Measurements from ENCODE around the gene CCDC6. TPM values are rescaled to one million over a fixed set of nuclear protein-coding genes. Genes with fewer than 3 reads are reported as not detected.

The CCDC6 gene
- total RNA-seq, 1 donor from 2014 or later: 41.5 TPM

GRCh38 chr10:59847326-59847725, 59.0 kb downstream of the CCDC6 start:
- TF ChIP-seq CTCF (conservative IDR thresholded peaks at IDR 0.05): no peak
- H3K4me3 Mint-ChIP-seq: peak overlapping the region; percentile 25

GRCh38 chr10:59844436-59844835, 61.9 kb downstream of the CCDC6 start:
- H3K4me1 Mint-ChIP-seq: peaks cover 13% of the 10 kb centered on the region
- peaks cover 3% of the 10 kb centered on the region for H3K9me3 Mint-ChIP-seq
- H3K4me3 Mint-ChIP-seq: no peak overlapping the region
- no peaks in the 10 kb centered on the region for H3K27me3 Mint-ChIP-seq (ENCODE audit: low read depth)
- TF ChIP-seq CTCF (conservative IDR thresholded peaks at IDR 0.05): no peak
- DNase-seq (ENCODE audit: low read depth, low spot score): no peak
- H3K36me3 Mint-ChIP-seq (ENCODE audit: low read depth): peaks cover 29% of the 10 kb centered on the region
- H3K27ac Mint-ChIP-seq (ENCODE audit: unreplicated experiment): no peak overlapping the region

More at GRCh38 chr10:59847326-59847725, 59.0 kb downstream of the CCDC6 start:
- no peaks in the 10 kb centered on the region for H3K27me3 Mint-ChIP-seq (ENCODE audit: low read depth)
- peaks cover 20% of the 10 kb centered on the region for H3K36me3 Mint-ChIP-seq (ENCODE audit: low read depth)
- peak overlapping the region; percentile 84 for H3K27ac Mint-ChIP-seq (ENCODE audit: unreplicated experiment)
- peaks cover 1% of the 10 kb centered on the region for H3K9me3 Mint-ChIP-seq
- DNase-seq (ENCODE audit: low read depth, low spot score): no peak
- peaks cover 13% of the 10 kb centered on the region for H3K4me1 Mint-ChIP-seq

GRCh38 chr10:59843748-59844147, 62.6 kb downstream of the CCDC6 start:
- TF ChIP-seq CTCF (conservative IDR thresholded peaks at IDR 0.05): no peak
- Mint-ChIP-seq H3K9me3 (peaks cover 3% of the 10 kb centered on the region), H3K4me1 (peaks cover 13% of the 10 kb centered on the region), H3K4me3 (no peak overlapping the region), H3K36me3 (ENCODE audit: low read depth) (peaks cover 29% of the 10 kb centered on the region), H3K27ac (ENCODE audit: unreplicated experiment) (no peak overlapping the region), H3K27me3 (ENCODE audit: low read depth) (no peaks in the 10 kb centered on the region)
- DNase-seq (ENCODE audit: low read depth, low spot score): no peak

- no peak for TF ChIP-seq CTCF (conservative IDR thresholded peaks at IDR 0.05)
- Mint-ChIP-seq H3K9me3 (peaks cover 3% of the 10 kb centered on the region), H3K4me3 (no peak overlapping the region), H3K4me1 (peaks cover 5% of the 10 kb centered on the region), H3K27ac (ENCODE audit: unreplicated experiment) (no peak overlapping the region), H3K27me3 (ENCODE audit: low read depth) (no peaks in the 10 kb centered on the region), H3K36me3 (ENCODE audit: low read depth) (peaks cover 26% of the 10 kb centered on the region)
- no peak for DNase-seq (ENCODE audit: low read depth, low spot score)
These were observed 66.8 kb downstream of the CCDC6 start for GRCh38 chr10:59839576-59839975.

GRCh38 chr10:59838085-59838789, 68.1 kb downstream of the CCDC6 start:
- Mint-ChIP-seq H3K27ac (ENCODE audit: unreplicated experiment) (no peak overlapping the region), H3K4me1 (peaks cover 5% of the 10 kb centered on the region), H3K9me3 (peaks cover 3% of the 10 kb centered on the region), H3K36me3 (ENCODE audit: low read depth) (peaks cover 19% of the 10 kb centered on the region), H3K4me3 (no peak overlapping the region), H3K27me3 (ENCODE audit: low read depth) (no peaks in the 10 kb centered on the region)
- TF ChIP-seq CTCF (conservative IDR thresholded peaks at IDR 0.05): no peak
- no peak for DNase-seq (ENCODE audit: low read depth, low spot score)
